Memory B cell (primary cell): ENCODE measurements around the gene RABEP1.

Source experiments
- ATAC-seq: fragments of 150-1000 bp; cut with Tn5 transposase; 2 replicates; pipeline ENCODE4 v1.10.0; 2021; ENCODE audit warnings: low read depth, mild to moderate bottlenecking, moderate library complexity
- DNase-seq, 2 donors: peaks; one replicate each; pipeline ENCODE4 v3.0.0; 2022; ENCODE audit warnings: low spot score in 2 of 2
- H3K27ac Mint-ChIP-seq: one replicate; pipeline ENCODE4 v1.8.0; 2022; ENCODE audit warnings: mild to moderate bottlenecking, moderate library complexity, mixed read lengths
- H3K27me3 Mint-ChIP-seq: one replicate; pipeline ENCODE4 v1.8.0; 2022; ENCODE audit warnings: mixed read lengths
- H3K36me3 Mint-ChIP-seq: one replicate; pipeline ENCODE4 v1.8.0; 2022; ENCODE audit warnings: mild to moderate bottlenecking, mixed read lengths
- H3K4me1 Mint-ChIP-seq: one replicate; pipeline ENCODE4 v1.8.0; 2022; ENCODE audit warnings: mixed read lengths
- H3K4me3 Mint-ChIP-seq: one replicate; pipeline ENCODE4 v1.8.0; 2022; ENCODE audit warnings: mild to moderate bottlenecking, moderate library complexity, mixed read lengths
- H3K9me3 Mint-ChIP-seq: one replicate; pipeline ENCODE4 v1.8.0; 2022; ENCODE audit warnings: mixed read lengths

The RABEP1 gene

DNA sequence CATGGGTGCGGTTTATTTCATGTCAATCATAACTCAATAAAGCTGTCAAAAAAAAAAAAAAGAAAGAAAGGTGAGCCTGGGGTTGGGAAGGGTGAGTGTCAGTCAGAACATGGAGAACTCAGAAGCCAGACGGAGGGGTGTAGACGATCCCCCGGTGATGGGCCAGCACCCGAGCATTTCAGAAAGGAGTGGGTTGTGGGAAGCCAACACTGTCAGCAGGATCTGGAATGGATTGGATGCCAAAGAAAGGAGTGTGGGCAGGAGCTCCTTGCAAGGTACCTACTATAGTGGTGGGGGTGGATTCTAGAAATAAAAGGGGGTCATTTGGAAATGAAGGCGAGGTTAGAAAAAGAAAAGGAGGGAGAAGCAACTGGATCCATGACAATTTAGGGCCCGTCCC is 27.7 kb upstream of the RABEP1 start:
- Mint-ChIP-seq H3K27ac (no peak overlapping the region), H3K4me3 (peak overlapping the region; percentile 45), H3K4me1 (peaks cover 31% of the 10 kb centered on the region), H3K36me3 (peaks cover 16% of the 10 kb centered on the region), H3K9me3 (no peaks in the 10 kb centered on the region), H3K27me3 (no peaks in the 10 kb centered on the region)
- no peak for ATAC-seq
- DNase-seq: no peak

DNA sequence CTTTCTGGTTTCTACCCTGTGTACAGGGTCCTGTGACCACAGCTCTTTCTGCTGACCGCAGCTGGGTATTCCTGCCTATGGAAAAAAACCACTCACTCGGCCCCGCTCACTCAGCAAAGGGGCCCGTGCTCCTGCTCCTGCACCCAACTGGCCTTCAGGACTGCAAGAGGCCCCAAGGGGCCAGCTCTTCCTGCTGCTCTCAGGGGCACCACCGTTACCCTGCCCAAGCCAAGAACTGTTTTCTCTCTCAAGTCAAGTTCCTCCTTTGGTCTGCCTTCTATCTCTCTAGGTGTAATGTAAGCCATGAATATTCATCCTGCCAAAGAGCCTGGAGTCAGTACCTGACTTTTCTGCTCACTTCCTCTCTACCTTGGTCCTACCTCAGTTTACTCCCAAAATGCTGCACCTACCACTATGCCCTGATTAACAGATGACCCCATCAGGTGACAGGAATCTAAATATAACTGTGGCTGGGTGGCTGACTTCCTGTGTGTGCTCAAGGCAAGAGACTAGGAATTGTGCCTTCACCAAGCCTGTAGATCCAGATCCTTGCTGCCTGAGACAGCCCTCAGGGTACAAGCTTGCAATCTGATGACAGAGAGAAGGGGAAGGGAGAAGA is 27.1 kb upstream of the RABEP1 start:
- Mint-ChIP-seq H3K27ac (peak overlapping the region; percentile 49), H3K9me3 (no peaks in the 10 kb centered on the region), H3K4me1 (peaks cover 27% of the 10 kb centered on the region), H3K36me3 (peaks cover 13% of the 10 kb centered on the region), H3K27me3 (no peaks in the 10 kb centered on the region), H3K4me3 (peak overlapping the region; percentile 76)
- DNase-seq: peak in 1 of 2 donors; percentile 27
- peak; percentile 82 for ATAC-seq

DNA sequence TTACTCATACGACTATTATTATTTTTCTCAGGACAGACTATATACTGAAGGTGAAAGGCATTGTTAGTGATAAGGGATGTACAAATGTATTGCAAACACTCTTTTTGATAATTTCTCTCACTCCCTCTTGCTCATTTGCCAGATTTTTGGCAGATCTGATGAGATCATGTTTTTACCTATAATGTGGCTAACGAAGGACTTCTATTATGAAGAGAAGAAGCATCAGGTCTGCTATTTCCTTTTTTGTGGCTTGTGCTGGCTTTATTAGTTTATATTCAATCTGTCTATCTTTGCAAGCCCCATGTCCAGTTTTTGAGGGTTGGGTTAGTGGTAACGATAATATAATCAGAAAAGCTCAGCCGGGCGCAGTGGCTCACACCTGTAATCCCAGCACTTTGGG is 25.0 kb upstream of the RABEP1 start:
- Mint-ChIP-seq H3K4me1 (peaks cover 27% of the 10 kb centered on the region), H3K4me3 (no peak overlapping the region), H3K27ac (no peak overlapping the region), H3K9me3 (no peaks in the 10 kb centered on the region), H3K36me3 (peaks cover 13% of the 10 kb centered on the region), H3K27me3 (no peaks in the 10 kb centered on the region)
- DNase-seq (no peak), ATAC-seq (no peak)

DNA sequence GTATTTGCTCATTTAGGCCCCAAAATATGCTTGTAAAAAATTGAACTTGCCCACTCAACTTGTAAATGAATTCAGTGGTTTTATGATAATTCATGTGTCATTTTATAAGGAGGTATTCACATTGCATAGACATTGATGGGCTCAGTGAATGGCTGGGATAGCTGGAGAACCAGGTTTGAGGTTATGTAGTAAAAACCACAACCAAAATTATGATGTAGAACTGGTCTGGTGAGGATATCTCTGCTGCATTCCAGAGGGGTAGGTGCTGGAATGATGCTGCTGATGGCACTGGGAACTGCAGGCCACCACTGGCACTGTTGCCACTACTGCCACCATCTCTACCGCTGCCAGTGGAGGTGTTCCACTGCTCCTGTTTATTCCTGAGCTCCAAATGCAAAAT is 21.5 kb upstream of the RABEP1 start:
- ATAC-seq: no peak
- Mint-ChIP-seq H3K9me3 (no peaks in the 10 kb centered on the region), H3K4me1 (peaks cover 14% of the 10 kb centered on the region), H3K4me3 (no peak overlapping the region), H3K27me3 (no peaks in the 10 kb centered on the region), H3K36me3 (peaks cover 14% of the 10 kb centered on the region), H3K27ac (no peak overlapping the region)
- no peak for DNase-seq

DNA sequence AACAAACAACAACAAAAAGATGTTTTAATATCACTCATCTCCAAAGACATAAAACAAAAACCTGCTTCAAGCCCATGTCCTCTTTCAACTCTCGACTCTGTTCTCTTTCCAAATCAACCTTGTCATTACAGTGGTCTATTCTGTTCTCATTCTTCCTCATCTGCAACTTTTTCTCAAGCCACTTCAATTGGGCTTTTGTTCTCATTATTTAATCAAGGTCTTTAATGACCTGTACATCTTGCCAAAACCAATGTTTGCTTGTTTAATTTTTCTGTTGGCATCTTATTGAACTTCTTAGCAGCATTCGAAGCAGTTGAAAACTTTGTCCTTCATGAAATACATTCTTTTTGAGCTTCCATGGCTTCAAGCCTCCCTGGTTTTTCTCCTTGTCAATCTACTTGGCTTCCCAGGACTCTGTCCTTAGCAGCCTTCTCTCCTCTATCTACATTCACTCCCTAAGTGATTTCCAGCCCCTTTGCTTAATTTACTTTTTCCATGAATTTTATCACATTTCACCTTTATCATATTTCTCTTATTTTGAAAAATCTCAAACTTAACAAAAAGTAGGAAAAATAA is 19.6 kb upstream of the RABEP1 start:
- Mint-ChIP-seq H3K4me1 (peaks cover 7% of the 10 kb centered on the region), H3K27ac (no peak overlapping the region), H3K9me3 (no peaks in the 10 kb centered on the region), H3K27me3 (no peaks in the 10 kb centered on the region), H3K4me3 (no peak overlapping the region), H3K36me3 (peaks cover 10% of the 10 kb centered on the region)
- DNase-seq (no peak), ATAC-seq (no peak)

DNA sequence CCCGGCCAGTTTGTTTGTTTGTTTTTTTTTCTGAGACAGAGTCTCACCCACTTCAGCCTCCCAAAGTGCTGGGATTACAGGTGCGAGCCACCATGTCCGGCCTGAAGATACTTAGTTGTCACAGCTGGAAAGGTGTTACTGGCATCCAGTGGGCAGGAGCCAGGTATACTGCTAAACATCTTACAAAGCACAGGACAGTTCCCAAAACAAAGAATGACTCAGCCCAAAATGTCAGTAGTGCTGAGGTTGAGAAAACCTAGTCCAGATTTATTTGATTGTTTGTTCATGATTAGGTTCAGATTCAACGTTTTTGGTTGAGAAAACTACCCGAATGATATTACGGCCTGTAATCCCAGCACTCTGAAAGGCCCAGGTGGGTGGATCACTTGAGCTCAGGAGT is 18.6 kb upstream of the RABEP1 start:
- no peak overlapping the region for H3K27ac Mint-ChIP-seq
- no peaks in the 10 kb centered on the region for H3K27me3 Mint-ChIP-seq
- H3K4me1 Mint-ChIP-seq: peaks cover 4% of the 10 kb centered on the region
- ATAC-seq (no peak), DNase-seq (no peak)
- H3K9me3 Mint-ChIP-seq: no peaks in the 10 kb centered on the region
- H3K36me3 Mint-ChIP-seq: peaks cover 8% of the 10 kb centered on the region
- no peak overlapping the region for H3K4me3 Mint-ChIP-seq

DNA sequence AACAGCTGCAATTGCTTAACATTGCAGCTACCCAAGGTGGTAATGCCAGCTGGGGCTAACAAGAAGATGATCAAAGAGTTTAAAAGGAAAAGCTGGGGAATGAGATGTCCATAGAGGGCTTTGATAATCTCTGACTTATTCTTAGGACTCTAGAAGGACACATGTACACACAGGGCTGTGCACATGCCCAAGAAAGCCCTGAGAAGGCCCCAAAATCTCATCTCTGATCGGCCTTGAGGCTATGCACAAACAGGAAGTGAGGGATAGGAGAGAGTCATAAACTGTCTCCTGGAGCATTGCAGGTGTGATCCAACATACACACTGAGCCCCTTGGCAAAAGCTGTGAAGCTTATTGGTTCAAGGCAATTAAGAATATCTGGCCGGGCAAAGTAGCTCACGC is 17.2 kb upstream of the RABEP1 start:
- Mint-ChIP-seq H3K27ac (no peak overlapping the region), H3K4me1 (peaks cover 2% of the 10 kb centered on the region), H3K9me3 (no peaks in the 10 kb centered on the region), H3K4me3 (no peak overlapping the region), H3K36me3 (peaks cover 5% of the 10 kb centered on the region), H3K27me3 (no peaks in the 10 kb centered on the region)
- ATAC-seq: no peak
- DNase-seq: no peak

DNA sequence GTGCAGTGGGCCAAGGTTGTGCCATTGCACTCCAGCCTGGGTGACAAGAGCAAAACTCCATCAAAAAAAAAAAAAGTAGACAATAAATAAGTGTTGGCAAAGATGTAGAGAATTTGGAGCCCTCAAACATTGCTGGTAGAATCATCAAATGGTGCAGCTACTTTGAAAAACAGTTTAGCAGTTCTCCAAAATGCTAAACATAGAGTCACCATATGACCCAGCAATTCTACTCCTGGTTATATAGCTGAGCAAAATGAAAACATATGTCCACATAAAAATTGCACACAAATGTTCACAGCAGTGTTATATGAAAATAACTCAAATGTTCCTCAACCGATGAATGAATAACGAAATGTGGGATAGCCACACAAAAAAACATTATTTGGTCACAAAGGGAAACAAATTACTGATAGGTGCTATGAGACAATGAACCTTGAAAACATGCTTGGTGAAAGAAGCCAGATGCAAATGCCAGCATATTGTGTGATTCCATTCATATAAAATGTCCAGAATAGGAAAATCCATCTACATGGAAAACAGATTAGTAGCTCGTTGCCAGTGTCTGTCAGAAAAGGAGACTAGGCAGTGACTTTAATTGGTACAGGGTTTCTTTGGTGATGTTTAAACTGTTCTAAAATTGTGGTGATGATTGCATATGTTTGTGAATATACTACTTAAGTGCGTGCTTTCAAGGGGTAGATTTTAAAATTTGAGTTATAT is 12.7 kb upstream of the RABEP1 start:
- no peaks in the 10 kb centered on the region for H3K4me1 Mint-ChIP-seq
- H3K27me3 Mint-ChIP-seq: no peaks in the 10 kb centered on the region
- no peak for DNase-seq
- no peak overlapping the region for H3K4me3 Mint-ChIP-seq
- ATAC-seq: no peak
- H3K36me3 Mint-ChIP-seq: peaks cover 1% of the 10 kb centered on the region
- no peak overlapping the region for H3K27ac Mint-ChIP-seq
- no peaks in the 10 kb centered on the region for H3K9me3 Mint-ChIP-seq

DNA sequence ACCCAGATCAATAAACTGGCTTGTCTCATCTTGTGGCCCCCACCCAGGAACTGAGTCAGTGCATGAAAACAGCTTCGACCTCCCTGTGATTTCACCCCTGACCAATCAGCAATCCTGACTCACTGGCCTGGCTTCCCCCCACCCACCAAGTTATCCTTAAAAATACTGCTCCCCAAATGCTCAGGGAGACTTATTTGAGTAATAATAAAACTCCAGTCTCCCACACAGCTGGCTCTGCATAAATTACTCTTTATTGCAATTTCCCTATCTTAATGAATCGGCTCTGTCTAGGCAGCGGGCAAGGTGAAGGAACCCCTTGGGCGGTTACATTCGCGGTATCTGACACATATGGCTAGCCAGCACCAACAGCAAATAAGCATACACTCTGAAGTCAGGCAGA is 9.8 kb upstream of the RABEP1 start:
- H3K4me3 Mint-ChIP-seq: no peak overlapping the region
- H3K9me3 Mint-ChIP-seq: no peaks in the 10 kb centered on the region
- no peak for ATAC-seq
- H3K4me1 Mint-ChIP-seq: no peaks in the 10 kb centered on the region
- peaks cover 1% of the 10 kb centered on the region for H3K36me3 Mint-ChIP-seq
- H3K27me3 Mint-ChIP-seq: no peaks in the 10 kb centered on the region
- DNase-seq: no peak
- no peak overlapping the region for H3K27ac Mint-ChIP-seq

DNA sequence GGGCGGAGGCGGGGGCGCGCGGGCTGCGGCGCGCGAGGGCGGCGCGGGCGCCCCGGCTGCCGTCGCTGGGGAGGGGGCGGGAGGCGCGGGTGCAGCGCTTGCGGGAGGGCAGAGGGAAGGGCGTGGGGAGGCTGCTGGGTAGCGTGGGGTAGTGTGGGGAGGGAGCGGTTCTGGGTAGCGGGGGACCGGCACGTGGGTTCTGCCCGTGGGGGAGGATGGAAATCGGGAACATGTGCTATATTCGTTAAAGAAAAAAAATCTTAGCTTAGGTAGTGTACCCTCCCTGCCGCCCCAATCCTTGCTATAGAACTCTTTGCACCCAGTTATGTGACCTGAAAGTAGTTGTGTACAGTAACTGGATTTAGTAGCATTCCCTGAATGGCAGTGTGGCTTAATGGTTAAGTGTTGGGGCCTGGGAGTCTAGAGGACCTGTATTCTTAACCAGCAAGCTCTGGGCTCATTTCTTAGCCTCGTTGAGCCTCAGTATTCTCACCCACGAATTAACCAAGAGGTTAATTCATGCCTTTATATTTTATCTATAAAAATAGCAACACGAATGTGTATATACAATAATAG is 646 bp downstream of the RABEP1 start:
- H3K27ac Mint-ChIP-seq: peak overlapping the region; percentile 92
- H3K9me3 Mint-ChIP-seq: no peaks in the 10 kb centered on the region
- H3K27me3 Mint-ChIP-seq: no peaks in the 10 kb centered on the region
- H3K36me3 Mint-ChIP-seq: peaks cover 10% of the 10 kb centered on the region
- DNase-seq: peak in 1 of 2 donors; percentile 6
- peaks cover 26% of the 10 kb centered on the region for H3K4me1 Mint-ChIP-seq
- H3K4me3 Mint-ChIP-seq: peak overlapping the region; percentile 91
- peak; percentile 46 for ATAC-seq

DNA sequence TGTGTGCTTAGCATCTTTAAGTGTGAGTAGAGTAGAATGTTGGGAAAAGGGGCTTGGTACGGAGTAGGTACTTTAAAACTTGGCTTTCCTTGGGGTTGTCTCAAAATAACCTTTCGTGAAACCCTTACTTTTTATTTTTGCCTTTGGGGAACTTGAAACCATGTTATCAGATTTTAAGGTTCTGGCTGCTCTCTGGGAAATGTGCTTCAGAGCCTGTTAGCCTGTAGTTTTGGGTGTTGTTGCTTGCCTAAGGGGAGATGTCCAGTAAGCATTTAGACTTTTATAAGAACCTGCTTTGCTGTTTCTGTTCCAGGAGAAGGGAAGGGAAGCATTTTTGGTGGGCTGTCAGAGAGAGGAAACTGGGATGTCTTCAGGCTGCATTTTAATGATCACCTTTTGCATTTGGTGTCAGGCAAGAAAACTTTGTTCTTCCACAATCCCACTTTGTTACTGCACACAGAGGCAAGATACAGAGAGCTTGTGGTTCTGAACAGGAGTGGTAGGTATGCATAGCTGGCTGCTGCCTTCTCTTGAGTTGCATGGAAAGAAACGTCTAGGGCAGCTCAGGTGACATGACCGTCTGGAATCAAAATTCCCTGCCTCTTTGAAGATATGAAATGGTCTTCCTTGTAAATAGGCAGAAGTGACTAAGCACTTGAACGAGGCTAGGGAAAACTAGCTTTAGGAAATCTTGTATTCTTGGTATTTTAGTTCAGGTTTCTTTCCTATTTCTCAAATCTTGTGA is 1.7 kb downstream of the RABEP1 start:
- Mint-ChIP-seq H3K27me3 (no peaks in the 10 kb centered on the region), H3K4me1 (peaks cover 32% of the 10 kb centered on the region), H3K9me3 (no peaks in the 10 kb centered on the region), H3K27ac (peak overlapping the region; percentile 92), H3K4me3 (peak overlapping the region; percentile 91), H3K36me3 (peaks cover 10% of the 10 kb centered on the region)
- ATAC-seq (no peak), DNase-seq (no peak)

DNA sequence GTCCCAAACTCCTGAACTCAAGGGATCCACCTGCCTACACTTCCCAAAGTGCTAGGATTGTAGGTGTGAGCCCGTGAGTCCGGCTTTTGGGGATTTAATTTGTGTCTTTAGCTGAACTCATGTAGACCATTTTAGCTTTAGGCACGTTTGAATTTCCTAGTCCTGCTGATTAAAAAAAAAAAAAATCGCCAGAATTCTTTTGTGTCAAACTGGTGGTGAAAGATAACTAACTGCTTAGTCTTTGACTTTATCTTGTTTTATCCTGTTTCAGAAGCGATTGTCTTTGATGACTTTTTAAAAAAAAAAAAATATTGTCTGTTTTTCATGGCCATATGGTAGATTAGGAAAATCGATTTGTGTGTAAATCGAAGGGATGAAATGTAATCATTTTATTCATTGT is 2.6 kb downstream of the RABEP1 start:
- no peak for DNase-seq
- H3K36me3 Mint-ChIP-seq: peaks cover 12% of the 10 kb centered on the region
- H3K4me3 Mint-ChIP-seq: peak overlapping the region; percentile 41
- ATAC-seq: no peak
- no peak overlapping the region for H3K27ac Mint-ChIP-seq
- peaks cover 37% of the 10 kb centered on the region for H3K4me1 Mint-ChIP-seq
- H3K9me3 Mint-ChIP-seq: no peaks in the 10 kb centered on the region
- H3K27me3 Mint-ChIP-seq: no peaks in the 10 kb centered on the region

DNA sequence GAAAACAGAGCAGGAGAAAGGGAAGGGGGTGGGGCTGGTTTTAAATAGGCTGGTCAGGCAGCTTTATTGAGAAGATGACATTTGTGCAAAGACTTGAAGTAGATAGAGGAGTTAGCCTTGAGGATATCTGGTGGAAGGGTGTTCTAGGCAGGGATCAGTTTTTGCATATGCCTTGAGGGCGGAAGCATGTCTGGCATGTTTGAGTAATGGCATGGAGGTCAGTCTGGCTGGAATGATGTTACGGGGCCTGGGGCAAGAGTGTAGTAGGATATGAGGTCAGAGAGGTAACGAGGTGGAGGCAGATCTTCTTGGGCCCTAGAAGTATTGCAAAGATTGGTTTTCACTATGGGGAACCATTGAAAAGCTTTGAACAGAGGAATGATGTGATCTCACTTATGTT is 4.8 kb downstream of the RABEP1 start:
- H3K9me3 Mint-ChIP-seq: no peaks in the 10 kb centered on the region
- ATAC-seq (no peak), DNase-seq (no peak)
- peaks cover 34% of the 10 kb centered on the region for H3K4me1 Mint-ChIP-seq
- H3K27me3 Mint-ChIP-seq: no peaks in the 10 kb centered on the region
- H3K27ac Mint-ChIP-seq: peak overlapping the region; percentile 40
- no peak overlapping the region for H3K4me3 Mint-ChIP-seq
- peaks cover 12% of the 10 kb centered on the region for H3K36me3 Mint-ChIP-seq
